Nucleus accumbens (tissue), 56 donors: Measurements from ENCODE around the gene HIP1R.

Experiments
- DNase-seq, 56 donors: peaks; one replicate each; lab custom pipeline; 2025; lab: John Stamatoyannopoulos, UW

Gene HIP1R

DNA sequence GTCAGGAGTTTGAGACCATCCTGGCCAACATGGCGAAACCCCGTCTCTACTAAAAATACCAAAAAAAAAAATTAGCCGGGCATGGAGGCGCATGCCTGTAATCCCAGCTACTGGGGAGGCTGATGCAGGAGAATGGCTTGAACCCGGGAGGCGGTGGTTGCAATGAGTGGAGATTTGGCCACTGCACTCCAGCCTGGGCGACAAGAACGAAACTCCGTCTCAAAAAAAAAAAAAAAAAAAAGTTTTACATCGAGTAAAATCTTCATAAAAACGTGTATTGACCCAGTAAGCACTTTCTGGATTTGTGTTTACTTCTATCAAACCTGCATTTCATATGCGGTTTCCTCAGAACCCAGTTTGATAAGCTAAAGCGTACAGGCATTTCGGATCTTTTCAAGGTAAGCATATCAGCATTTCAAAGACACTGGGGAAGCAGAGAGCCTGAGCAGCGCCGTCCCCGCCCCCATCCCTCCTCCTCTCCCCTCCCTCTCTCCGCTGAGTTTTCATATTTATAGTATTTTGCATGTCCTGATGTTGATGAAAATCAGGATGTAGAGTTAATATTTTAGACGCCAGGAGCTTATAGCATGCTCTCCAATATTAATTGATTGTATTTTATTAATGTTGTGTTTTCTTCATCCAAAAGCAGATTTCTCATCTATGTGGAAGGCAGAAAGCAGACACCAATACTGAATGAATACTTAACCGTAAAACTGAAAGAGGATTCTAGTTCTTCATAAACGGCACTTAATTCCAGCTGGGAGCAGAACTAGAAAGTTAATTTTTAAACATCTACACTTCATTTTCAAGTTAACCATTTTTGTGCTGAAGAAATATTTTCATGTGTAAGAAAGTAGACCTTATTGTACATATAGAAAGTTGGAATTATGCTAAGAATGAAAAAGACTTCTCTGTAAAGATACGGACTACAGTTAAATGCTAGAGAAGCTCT lies 9.2 kb upstream of the HIP1R start:
- DNase-seq, result peak in 3 of 56 donors; percentile 2 to 22 (median 17)

DNA sequence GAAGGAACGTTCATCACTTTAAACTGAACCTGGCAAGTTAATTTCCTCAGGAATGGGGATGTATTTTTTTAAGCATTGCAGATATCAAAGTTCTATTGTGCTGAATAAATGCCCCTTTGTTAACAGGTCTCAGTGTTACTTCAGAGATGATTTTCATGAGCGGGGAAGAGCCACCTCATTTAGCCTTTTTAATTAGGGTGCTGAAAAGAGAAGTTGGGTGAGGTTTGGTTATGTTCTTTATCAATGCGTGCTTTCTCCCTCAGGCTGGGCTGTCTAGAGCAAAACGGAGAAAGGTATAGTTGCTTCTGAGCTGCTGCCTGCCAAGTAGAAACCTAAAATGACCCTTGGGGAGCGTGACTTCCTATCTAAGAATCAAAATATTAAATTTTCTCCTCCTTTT lies 8.0 kb upstream of the HIP1R start:
- DNase-seq, result no peak

DNA sequence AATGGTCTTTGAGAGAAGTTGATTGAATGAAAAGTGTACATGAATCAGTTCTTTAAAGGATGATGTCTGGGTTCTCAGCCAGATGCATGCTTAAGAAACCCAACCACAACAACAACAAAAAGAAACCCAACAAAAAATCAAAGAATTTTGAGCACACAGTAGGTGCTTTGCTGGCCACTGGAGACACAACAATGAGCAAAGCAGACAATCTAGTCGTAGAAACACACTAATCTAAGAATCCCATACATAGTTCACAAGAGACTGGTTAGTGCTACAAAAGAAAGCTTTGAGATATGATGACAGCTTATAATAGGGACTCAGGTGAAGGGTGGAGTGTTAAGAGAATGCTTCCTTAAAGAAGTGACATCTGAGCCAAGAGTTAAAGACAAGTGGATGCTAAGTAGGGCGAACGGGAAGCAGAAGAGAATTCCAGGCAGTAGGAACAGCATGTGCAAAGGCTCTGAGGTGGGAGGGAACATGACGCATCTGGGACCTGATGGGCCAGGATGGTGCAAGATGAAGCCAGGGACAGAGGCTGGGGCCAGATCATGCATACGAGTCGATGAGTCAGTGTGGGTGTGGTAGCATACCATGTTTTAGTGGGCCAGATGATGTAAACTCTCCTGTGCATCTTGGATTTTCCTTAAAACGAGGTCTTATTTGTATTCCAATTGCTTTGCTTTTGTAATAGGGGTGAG lies 4.6 kb upstream of the HIP1R start:
- no peak for DNase-seq

DNA sequence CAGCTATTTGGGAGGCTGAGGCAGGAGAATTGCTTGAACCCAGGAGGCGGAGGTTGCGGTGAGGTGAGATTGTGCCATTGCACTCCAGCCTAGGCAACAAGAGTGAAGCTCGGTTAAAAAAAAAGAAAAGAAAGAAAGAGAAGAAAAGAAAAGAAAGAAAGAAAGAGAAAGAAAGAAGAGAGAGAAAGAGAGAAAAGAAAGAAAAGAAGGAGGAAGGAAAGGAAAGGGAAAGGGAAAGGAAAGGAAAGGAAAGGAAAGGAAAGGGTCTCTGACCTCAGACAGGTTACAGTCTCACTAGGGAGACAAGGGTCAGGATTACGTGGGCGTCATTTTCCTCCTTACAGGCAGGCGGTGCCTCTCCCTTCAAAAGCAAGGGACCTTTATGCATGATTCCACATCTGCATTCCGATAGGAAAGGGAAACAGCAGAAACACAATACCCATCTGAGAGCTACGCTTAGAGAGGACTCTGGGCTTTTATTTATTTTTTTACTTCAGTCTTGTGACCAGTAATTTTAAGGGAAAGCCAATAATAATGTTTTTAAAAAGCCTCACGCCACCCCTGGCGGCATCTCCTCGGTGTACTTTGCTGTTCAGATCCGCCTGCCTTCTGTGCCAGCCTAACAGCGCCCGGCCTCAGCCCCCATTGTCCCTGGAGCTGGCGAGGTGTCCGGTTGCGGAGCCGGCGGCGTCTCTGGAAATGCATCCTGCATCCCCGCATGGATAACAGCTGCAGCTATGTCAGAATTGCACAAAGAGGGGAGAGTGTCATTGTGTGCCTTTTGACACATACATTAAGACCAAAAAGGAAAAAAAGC lies 945 bp upstream of the HIP1R start:
- peak in 40 of 56 donors; percentile 24 to 73 (median 52) for DNase-seq

DNA sequence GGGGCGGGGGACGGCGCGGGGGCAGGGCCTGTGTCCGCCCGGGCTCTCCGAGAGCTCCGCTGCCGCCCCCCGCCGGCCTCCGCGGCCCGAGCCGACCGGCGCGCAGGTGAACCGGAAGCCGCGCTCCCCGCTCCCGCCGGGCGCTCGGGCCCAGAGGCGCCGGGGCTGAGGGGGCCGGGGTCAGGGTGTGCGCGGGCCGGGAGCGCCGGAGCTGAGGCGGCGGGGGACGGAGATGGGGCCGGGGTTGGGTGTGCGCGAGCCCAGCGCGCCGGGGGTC lies 431 bp downstream of the HIP1R start:
- peak in 1 of 56 donors; percentile 45 for DNase-seq

DNA sequence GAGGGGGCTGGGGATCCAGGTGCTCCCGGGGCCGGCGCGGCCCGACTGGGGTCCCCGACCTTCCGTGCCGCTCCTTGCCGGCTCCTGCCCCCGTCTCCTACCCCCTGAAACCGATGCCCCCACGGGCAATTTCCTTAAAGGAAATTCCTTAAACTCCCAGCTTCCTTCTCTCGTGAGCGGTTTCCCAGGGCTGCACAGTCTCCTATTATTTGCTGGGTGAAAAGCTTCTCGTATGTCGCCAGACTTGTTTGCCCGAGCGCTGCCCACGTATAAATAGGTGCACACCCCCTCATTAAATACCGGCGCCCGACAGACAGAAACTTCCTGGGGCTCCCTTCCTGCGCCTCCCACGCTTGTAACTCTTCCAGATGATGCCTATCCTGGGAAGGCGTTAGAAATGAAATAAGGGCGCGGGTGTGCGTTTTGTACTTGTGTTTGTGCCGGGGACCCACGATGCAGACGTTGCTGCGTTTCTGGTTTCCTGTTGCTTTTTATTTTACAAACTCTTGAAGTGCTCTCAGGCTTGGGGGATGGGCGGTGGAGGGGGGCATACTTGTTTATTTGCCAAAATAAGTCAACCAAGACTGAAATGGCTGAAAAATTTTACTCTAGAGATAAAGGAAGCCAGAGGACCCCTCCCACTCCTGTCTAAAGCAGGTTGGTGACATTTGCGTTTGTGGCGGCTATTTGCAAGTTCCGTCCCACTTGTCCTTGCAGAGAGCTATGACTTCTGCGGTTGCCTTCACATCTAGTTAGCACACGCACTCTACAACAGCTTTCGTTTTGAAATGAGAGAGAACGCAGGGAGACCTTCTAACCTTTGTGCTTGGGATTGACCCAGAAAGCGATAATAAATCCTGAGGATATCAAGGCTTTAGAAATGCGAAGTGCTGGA lies 1.0 kb downstream of the HIP1R start:
- peak in 23 of 56 donors; percentile 19 to 76 (median 43) for DNase-seq

DNA sequence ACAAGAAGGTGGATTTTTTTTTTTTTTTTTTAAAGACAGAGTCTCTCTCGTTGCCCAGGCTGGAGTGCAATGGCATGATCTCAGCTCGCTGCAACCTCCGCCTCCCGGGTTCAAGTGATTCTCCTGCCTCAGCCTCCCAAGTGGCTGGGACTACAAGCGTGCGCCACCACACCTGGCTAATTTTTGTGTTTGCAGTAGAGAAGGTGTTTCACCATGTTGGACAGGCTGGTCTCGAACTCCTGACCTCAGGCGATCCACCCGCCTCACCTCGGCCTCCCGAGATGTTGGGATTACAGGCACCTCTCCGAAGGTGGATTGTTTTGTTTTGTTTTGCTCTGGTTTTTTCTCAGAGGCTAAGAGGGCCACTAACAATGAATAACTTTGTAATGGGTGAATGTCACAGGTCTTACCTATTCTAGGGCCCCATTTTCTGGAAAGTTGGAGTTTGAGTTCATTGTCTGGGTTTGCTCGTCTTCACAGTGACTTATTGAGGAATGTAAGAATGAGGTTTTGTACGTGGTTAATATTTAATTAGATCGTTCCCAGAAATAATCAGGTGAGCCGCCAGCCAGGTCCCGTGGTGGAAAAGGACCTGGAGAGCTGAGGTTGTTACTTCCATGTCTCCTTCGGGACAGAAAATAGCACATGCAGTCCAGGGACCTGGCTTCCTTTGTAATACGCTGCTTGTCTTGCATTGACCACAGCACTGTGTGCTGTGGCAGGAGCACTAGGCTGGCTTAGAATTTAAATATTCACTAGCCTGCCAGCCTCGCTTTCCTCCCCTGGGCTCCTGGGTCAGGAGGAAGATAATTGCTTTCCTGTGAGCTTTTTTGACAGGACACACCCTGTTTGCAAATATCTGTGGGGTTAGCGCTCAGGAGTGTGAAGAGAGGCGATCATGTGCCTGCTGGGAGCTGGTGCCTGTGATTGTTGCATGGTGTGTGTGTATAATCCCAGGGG lies 2.3 kb downstream of the HIP1R start:
- DNase-seq, result peak in 1 of 56 donors; percentile 15

DNA sequence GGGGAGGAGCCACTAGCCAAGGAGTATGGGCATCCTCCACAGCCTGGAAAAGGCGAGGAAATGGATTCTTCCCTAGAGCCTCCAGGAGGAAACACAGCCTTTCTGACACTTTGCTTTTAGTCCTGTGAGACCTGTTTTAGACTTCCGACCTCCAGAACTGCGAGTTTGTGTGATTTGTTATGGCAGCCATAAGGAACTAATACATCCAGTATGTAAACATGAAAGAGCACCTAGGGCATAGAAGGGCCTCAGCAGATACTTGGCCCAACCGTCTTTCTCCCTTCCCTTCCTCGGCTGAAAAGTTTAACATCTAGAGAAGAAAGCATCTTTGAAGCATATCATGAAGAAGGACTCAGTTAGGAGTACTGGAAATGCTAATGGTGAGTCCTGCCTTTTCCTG lies 3.6 kb downstream of the HIP1R start:
- no peak for DNase-seq

DNA sequence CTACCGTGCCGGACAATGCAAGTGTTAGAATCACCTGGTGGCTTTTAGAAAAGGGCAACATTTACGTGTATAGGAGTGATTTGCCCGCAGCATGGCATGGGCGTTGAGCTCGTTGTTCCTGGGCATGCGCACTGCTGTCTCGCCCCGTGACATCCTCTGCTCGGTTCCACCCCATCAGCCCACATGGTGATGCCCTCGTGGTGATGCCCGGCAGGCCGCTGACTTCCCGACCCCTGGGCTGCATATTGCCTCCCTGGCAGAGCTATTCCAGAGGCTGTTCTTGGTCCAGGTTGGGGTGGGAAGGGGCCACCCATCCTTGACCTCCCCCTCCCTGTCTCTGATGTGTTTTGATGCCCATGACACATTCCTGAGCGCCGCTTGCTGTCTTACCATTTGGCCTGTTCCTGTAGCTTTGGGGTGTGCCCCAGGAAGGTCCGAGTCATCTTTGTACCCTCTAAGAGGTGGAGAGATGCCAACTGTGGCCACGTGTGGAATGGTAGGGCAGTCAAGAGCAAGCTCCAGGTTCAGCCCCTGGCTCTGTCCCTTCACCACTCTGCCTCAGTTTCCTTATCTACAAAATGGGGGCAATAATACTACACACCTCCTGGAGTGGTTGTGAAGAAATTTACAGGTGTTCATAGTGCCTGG lies 4.8 kb downstream of the HIP1R start:
- DNase-seq, result peak in 21 of 56 donors; percentile 18 to 63 (median 33)

DNA sequence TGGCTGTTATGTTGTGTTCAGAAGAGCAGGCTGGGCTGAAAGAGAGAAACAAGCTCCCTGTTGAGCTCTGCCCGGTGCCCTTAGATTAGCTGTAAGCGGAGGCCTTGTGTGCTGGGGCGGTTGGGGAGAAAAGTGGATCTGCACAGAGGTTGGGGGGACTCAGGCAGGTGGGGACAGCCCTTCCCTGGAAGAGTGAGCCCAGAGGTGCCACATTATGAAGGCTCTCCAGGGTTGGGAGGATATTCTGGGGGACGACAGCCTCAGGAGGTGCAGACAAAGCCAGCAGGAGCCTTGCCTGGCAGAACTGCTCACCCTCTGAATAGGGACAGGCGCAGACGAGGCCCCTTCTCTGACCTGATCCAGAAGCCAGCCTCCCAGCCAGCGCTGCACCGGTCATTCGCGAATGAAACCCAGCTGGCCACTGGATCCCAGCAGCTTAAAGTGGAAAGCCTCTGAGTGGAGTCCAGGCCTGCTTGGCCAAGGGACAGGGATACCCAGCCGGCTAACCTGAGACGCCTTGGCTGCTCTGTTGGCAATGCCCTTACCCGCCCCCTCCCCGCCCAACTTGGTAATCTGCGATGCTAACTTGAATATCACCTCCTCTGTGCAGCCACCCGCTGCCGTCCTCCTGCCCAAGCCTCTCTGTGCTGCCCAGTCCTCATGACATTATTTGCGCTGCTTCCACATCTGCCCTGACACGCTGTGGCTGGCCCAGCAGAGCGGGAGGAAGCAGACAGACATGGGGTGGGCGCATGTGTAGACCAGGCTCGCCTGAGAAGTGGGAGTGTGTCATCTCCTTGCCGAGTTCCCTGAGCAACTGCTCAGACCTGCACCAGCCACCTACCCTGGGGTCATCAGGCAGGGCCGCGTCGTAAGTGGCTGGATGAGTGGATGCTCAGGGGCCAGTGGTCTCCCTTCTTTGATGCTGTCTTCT lies 5.6 kb downstream of the HIP1R start:
- DNase-seq, result peak in 18 of 56 donors; percentile 25 to 60 (median 44)

DNA sequence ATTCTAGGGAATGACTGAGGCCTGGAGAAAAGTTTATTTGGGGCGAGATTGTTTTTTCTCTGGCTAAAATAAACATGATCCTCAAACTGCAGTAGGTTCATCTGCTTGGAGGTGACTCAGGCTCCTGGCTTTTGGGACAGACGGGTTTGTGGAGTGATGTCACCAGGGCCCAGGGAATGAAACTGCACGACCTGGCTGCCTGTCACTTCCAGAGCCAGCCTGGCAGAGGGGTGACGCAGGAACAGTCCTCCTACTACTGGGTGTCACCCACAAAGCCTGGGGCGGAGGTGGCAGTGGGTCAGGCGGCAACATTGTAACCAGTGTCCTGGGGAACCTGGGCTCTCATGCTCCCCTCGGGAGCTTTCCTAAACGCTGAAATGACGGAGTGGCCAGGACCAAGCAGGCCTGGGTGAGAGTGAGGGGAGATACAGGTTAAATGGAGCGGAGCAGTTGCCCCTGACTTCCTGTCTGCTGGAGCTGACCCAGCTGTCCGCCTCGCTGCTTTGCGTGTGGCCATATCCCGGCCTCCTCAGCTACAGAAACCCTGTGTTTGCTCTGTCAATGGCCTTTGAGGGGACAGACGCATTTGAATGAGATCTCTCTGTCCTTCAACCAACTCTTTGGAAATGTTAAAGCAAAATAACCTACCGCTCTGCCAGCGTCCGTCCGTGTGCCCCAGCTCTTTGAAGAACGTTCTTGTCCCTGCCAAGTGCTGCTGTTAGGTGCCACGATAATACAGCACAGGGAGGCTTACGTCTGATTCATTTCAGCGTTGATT lies 6.5 kb downstream of the HIP1R start:
- DNase-seq, result peak in 53 of 56 donors; percentile 29 to 86 (median 61)

DNA sequence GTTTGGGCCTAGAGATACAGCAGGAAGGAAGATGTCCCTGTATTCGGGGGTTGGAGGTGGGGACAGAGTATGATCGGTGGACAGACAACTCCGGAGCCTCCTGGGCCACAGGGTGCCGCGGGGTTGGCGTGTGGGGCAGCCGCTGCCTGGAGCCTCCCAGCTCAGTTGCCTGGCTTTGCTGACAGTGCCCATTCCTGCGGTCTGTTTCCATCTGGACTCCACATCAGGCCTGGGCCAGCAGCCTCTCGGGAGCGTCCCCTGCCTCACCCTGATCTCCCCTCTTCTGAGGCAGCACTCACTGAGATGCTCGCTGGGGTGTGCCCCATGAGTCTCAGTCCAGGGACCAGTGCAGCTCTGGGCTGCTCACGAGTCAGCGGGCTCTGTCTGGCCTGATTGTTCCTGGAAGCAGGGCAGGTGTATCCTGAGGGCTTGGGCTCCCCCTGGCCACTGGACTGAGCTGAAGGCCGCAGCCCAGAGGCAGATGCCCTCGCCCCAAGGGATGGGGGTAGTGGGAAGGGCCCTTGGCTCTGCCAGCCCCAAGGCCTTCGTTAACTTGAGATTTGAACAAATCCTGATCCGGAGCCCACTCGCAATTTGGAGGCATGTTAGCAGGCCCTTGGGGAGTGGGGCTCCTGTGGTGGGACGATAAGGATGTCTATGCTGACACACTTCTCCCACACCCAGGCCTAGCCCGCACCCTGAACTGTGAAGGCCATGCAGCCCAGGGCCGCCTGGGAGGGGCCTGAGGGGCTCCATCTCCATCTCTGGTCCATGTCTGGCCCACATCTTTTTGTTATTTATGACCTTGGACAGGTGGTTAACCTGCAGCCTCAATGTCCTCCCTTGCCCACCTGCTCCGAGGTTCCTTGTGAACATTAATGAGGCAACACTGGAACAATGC lies 7.5 kb downstream of the HIP1R start:
- DNase-seq, result peak in 11 of 56 donors; percentile 29 to 64 (median 45)

DNA sequence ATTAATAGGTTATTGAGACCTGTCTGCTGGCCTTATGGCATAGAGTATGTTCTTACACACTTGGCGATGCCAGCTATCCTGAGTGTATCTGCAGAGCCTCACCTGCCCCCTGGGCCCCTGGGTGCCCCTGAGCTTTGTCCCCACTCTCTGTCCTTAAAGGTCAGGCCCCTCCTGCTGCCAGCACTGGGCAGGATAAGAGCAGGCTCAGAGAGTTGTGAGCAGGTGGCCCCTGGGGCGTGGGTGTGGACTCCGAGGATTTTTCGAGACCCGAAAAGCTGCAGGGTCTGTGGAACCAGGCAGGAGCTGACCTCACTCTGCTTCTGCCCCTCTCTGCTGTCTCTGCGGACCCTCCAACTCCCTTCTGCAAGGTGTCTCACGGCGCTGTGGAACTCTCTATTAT lies 8.2 kb downstream of the HIP1R start:
- no peak for DNase-seq

DNA sequence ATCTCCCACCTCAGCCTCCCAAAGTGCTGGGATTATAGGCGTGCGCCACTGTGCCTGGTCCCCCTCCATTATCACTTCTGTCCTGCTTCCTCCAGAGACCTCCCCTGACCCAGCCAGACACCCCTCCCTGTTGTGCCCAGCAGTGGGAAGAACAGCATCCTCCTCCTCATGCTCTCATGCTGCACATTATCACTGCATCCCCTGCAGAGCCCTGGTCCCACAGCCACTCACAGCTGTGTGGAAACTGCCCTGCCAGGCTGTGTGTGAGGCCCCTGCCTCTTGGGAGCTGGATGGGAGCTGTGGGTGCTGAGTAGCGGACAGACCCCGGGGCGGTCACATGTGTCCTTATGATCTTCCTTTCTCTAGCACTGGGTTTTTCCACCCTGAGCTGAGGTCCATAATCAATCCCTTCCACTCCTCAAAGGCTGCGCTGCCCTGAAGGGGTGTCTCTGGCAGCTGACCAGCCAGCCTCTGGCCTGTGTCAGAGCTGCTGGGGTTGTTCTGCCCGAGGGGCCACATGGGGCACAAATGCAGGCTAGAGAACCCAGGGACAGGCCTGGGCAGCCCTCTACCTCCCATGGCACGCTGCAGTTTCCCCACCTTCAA lies 9.2 kb downstream of the HIP1R start:
- DNase-seq, result peak in 14 of 56 donors; percentile 41 to 85 (median 68)
